HG02981 (cell line): ENCODE data around the gene MAD2L2.

Experiments used
- ATAC-seq: cut with Tn5 transposase; IDR thresholded peaks from one replicate; pipeline ENCODE4 v1.9.1; 2021; ENCODE audit warnings: mild to moderate bottlenecking, moderate library complexity; ENCODE audit not compliant: unreplicated experiment

MAD2L2 gene

DNA sequence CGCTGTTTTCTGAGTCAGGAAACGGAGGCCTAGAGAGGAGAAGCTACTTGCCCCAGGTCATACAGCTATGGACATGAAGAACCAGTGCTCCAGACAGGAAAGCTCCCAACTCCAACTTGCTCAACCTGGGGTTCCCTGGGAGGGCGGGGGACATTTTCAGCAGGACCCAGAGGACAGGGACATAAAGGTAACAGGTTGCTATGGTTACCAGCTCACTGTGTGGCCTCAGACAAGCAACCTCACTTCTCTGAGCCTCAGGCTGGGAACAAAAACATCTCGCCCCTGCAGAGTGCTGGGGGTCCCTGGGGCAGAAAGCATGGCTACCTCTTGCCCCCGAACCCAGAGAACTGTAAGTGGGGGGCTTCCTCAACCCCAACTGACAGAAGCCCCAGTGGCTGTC lies 42.8 kb downstream of the MAD2L2 start:
- ATAC-seq = no peak

- no peak for ATAC-seq
These were observed 46.4 kb downstream of the MAD2L2 start for GRCh38 chr1:11634365-11635192.

- ATAC-seq = no peak
These were observed 51.5 kb downstream of the MAD2L2 start for GRCh38 chr1:11629184-11630016.

GRCh38 chr1:11628767-11629166 lies 52.2 kb downstream of the MAD2L2 start:
- no peak for ATAC-seq

DNA sequence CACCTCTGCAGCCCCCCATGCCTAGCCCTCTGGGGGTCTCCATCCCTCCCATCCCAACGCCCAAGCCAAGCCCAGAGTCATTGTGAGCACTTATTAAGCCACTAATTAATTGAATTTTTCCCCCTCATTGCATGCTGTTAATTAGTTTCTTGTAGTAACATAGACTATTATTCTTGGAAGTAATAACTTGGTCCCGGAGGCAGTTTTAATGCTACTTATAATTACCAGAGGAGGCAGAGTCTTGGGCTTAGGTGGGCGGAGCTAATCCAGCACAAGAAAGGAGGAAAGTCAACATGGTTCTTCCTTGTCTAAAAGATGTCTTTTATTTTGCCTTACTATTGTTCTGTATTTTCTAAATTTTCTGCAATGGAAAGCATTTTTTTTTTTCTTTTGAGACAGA lies 54.4 kb downstream of the MAD2L2 start:
- no peak for ATAC-seq
